WERI-Rb-1 (cell line): ENCODE results near the gene RPL10.

Experiments used
- DNase-seq: peaks from one replicate; pipeline ENCODE4 v3.0.0-alpha.2; 2020
- H3K27ac ChIP-seq: fragments of 250-450 bp; sonication (Bioruptor Pico); 2 replicates; pipeline ENCODE4 v1.5.1; 2020; ENCODE audit warnings: mild to moderate bottlenecking, moderate library complexity
- H3K27me3 ChIP-seq: fragments of 250-450 bp; sonication (Bioruptor Pico); 2 replicates; pipeline ENCODE4 v1.5.1; 2021; ENCODE audit warnings: mild to moderate bottlenecking, low read depth, moderate library complexity; ENCODE audit not compliant: insufficient read depth, severe bottlenecking
- H3K36me3 ChIP-seq: fragments of 250-450 bp; sonication (Bioruptor Pico); 2 replicates; pipeline ENCODE4 v1.5.1; 2020; ENCODE audit warnings: mild to moderate bottlenecking, moderate library complexity
- H3K4me3 ChIP-seq: 2 replicates; pipeline ENCODE4 v1.5.1; 2011; ENCODE audit warnings: low read depth, mild to moderate bottlenecking, control low read depth, low read length
- H3K9me3 ChIP-seq: fragments of 250-450 bp; sonication (Bioruptor Pico); 2 replicates; pipeline ENCODE4 v1.5.1; 2021; ENCODE audit warnings: mild to moderate bottlenecking, moderate library complexity; ENCODE audit not compliant: severe bottlenecking
- TF ChIP-seq, protein P1 (sequence below): IDR thresholded peaks from 2 replicates; pipeline ENCODE4 v1.5.1; 2011; ENCODE audit warnings: low read depth, mild to moderate bottlenecking, control low read depth, inconsistent platforms, low read length

The RPL10 gene

DNA sequence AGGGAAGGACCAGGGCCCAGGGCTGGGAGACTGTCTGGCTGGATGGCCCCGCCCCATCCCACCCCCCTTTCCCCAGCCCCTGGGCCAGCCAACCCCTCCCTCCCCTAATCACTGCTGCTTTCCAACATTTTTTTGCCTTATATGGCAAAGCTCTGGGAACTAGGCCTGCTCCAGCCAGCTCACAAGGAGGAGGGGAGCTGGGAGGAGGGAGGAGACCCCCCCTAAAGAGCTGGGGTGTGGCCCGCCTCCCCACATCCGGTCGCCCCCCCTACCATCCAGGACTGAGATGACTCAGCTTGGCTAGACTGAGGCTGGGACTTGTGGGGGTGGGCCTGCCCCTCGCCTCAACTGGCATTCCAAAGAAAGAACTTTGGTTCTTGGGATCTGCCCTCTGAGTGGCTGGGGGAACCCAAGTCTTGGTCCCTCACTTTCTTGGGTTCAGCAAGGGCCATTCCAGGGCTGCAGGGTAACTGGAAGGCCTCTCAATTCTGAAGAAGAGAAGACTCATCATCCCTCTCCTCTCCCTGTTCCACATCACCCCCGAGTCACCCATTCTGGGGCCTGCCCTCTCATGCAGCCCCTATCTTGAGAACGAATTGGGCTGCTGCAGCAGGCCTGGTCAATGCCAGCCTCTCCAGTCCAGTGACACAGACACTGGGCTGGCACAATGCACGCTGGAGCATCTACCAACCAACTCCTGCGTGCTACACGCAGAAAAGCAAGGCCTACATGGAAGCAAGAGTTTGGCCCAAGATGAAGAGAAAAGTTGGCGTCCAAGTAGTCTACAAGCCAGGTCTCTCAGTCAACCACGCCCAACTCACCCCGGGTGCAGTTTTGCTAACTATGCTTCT is 28.5 kb upstream of the RPL10 start:
- Histone ChIP-seq H3K4me3 (peak overlapping the region; percentile 54), H3K36me3 (peaks cover 56% of the 10 kb centered on the region), H3K27ac (peak overlapping the region; percentile 70), H3K27me3 (peaks cover 4% of the 10 kb centered on the region), H3K9me3 (no peaks in the 10 kb centered on the region)
- TF ChIP-seq, protein P1, sequence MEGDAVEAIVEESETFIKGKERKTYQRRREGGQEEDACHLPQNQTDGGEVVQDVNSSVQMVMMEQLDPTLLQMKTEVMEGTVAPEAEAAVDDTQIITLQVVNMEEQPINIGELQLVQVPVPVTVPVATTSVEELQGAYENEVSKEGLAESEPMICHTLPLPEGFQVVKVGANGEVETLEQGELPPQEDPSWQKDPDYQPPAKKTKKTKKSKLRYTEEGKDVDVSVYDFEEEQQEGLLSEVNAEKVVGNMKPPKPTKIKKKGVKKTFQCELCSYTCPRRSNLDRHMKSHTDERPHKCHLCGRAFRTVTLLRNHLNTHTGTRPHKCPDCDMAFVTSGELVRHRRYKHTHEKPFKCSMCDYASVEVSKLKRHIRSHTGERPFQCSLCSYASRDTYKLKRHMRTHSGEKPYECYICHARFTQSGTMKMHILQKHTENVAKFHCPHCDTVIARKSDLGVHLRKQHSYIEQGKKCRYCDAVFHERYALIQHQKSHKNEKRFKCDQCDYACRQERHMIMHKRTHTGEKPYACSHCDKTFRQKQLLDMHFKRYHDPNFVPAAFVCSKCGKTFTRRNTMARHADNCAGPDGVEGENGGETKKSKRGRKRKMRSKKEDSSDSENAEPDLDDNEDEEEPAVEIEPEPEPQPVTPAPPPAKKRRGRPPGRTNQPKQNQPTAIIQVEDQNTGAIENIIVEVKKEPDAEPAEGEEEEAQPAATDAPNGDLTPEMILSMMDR: no peak
- peak; percentile 83 for DNase-seq

DNA sequence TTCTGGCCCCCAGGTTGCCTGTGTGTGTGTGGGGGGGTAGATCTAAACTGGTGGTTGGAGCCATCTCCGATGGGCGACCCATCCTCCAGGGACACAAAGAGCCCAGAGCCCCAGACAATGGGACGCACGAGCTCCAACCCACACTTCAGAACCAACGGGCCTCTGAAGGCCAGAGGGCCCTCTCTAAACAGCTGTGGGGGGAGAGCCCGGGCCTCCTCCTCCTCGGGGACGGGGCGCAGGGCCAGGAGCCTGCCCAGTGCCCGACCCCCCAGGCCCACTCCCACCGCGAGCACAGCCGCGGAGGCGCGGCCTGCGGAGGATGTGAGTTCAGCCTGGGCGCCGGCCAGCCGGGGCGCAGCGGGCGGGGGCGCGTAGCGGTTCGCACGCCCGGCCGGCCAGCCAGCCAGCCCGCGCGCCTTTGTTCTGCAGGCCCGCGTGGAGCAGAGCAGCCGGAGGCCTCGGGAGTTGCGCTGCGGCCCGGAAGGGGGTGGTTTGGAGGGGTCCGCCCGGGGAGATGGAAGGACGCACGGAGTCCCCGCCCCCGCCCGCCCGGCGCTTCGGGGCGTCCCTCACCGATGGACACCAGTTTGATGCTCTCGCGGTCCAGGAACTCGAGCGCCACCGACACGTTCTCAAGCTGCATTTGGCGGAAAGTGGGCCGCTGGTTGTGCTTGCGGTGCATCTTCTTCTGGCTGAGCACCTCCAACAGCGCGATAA is 27.7 kb upstream of the RPL10 start:
- TF ChIP-seq, protein P1: no peak
- Histone ChIP-seq H3K27ac (peak overlapping the region; percentile 70), H3K4me3 (peak overlapping the region; percentile 54), H3K36me3 (peaks cover 48% of the 10 kb centered on the region), H3K9me3 (no peaks in the 10 kb centered on the region), H3K27me3 (peaks cover 4% of the 10 kb centered on the region)
- DNase-seq: no peak

DNA sequence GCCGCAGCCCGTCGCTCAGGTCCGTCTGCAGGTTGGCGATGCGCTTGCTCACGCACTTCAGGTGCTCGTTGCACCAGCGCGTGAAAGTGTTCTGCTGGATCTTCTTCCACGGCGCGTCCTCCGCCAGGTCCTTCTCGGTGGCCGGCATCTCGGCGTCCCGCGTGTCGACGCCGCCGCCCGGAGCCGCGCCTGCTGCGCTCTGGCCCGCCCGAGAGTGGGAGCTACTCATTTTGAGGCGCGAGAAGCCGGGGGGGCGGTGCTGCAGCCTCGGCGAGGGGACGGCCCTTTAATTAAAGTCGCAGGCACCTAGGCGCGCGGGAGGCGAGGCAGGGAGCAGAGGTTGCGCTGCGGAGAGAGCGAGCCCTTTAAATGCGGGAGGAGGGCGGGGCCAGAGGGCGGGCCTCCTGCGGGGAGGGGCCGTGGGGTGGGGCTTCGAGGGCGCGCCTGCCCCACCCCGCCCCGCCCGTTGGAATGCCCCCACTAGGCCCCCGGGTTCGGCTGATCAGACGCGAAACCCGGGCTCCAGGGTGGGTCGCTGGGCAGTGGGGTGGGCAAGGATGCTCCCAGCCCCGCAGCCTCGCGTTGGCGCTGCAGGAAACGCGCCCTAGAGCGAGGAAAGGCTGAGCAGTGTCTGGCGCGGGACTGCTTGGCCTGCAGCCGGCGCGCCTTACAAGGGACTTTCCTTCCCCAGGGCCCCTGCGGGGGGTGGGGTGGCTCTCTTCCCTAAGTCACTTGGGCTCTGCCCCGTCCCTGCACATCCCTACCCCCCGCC is 27.0 kb upstream of the RPL10 start:
- peak; percentile 98 for DNase-seq
- H3K27ac ChIP-seq: peak overlapping the region; percentile 70
- no peaks in the 10 kb centered on the region for H3K9me3 ChIP-seq
- H3K27me3 ChIP-seq: peaks cover 4% of the 10 kb centered on the region
- peak overlapping the region; percentile 54 for H3K4me3 ChIP-seq
- H3K36me3 ChIP-seq: peaks cover 40% of the 10 kb centered on the region
- TF ChIP-seq, protein P1: no peak

DNA sequence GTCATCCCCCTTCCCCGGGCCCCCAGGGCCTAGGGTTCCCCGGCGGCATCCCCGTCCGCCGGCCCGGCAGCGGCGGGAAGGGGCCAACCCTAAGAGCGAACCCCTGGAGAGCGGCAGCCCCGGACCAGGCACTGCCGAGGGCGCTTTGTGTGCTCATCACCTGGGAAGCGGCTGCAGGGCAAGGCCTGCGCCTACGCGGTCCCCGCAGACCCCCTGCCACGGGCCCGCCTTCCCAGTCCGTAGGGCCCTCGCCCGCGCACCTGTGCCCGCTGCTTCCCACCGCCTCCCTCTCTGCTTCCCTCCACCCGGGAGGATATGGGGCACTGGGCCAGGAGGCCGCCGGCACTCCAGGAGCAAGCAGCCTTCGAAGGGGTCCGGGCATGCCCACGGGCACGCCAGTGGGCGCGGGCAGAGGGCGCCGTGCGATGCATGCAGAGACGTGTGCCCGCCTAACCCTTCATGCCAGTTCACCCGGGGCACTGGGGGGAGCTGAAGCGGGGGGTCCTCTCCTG is 26.3 kb upstream of the RPL10 start:
- H3K4me3 ChIP-seq: no peak overlapping the region
- H3K27ac ChIP-seq: no peak overlapping the region
- TF ChIP-seq, protein P1: no peak
- no peak for DNase-seq
- H3K27me3 ChIP-seq: peaks cover 4% of the 10 kb centered on the region
- no peaks in the 10 kb centered on the region for H3K9me3 ChIP-seq
- H3K36me3 ChIP-seq: peaks cover 34% of the 10 kb centered on the region

DNA sequence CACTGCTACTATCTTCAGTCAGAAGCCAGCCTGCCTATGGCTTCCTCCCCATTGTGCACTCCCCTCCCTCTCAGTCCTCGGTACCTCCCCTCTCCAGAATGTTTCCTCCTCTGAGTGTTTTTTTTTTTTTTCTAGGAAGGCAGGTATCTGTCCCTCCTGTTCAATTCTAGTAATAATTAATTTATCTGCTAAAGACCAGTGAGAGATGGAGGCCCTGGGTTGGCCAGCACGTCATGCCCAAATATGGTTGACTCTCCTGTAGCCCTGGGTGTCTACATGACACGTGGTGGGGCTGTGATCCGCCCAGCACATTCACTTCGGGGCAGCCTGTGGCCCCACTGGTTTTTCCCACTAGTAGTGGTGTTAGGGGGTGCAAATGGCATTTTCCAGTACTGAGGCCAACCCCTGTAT is 25.6 kb upstream of the RPL10 start:
- Histone ChIP-seq H3K27ac (no peak overlapping the region), H3K36me3 (peaks cover 26% of the 10 kb centered on the region), H3K4me3 (no peak overlapping the region), H3K9me3 (no peaks in the 10 kb centered on the region), H3K27me3 (peaks cover 4% of the 10 kb centered on the region)
- TF ChIP-seq, protein P1: no peak
- no peak for DNase-seq
